DMS53 treated with DMSO at 0.1 percent for 48 hours (cell line): Measurements from ENCODE around the gene HNF4A.

Source experiments
- DNase-seq: peaks from one replicate; lab custom pipeline; 2025; ENCODE audit not compliant: unreplicated experiment; lab: John Stamatoyannopoulos, UW

HNF4A gene

DNA sequence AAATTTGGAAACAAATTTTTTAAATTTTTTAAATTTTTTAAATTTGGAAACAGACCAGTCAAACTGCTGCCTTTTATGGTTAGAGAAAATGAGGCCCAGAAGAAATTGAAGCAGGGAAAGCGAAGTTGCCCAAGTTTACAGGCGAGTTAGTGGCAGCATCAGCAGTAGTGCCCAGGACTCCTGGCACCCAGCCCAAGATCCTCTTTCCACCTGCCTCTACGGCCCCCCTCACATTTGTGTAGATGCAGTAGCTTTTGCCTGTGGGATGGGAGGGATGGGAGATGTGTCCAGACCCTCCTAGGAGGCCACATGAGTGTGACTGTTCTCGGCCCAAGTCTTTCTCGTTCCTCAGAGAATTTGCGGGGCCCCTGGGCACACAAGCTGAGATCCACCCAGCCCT, 49.8 kb downstream of the HNF4A start:
- DNase-seq = no peak

DNA sequence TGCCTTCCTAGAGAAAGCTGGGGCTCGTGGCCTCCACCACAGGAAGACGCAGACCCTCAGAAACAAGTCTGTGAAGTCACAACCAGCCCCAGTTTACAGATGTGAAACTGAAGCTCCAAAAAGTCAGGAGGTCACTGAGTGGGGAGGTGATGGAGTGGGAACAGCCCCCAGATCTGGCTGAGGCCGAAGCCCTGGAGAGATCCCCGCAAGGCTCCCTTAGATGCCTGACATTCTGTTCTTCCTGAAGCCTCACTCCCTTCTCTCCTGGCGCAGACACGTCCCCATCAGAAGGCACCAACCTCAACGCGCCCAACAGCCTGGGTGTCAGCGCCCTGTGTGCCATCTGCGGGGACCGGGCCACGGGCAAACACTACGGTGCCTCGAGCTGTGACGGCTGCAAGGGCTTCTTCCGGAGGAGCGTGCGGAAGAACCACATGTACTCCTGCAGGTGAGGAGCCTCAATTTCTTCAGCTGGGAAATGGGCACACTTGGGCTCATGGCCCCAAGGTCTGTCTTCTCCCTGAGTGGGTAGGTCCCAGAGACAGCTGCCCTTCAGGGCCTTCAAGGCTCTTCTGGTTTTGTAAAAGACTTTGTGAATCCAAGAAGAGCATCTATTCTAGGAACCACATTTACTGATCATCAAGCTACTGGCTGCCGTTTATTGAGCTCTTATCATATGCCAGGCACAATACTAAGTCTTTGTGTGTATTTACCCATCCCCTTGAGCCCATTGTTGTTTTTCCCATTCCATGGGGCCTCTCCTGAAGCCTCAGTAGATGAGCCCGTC, 50.5 kb downstream of the HNF4A start:
- no peak for DNase-seq

DNA sequence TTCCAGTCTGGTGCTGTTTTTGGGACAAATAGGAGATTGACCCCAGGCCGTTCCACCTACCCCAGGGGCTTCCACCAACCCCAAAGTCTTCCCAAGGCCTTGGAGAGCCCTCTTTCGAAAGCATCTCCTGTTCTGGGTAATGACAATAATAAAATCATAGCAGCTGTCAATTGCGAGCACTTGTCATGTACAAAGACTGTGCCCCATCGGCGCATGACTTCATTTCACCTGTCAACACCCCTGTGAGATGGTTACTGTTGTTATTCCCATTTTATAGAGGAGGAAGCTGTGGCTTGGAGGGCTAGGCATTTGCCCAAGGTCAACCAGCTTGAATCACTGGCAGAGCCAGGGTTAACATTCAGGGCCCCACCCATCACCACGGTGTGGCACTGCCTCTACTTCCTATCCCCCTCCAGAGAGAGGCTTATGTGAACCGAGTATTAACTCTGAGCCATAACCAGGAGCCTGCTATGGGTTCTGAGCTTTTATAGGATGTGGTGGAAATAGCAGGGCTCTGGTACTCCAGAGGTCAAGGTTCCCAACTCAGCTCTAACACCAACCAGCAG, 51.2 kb downstream of the HNF4A start:
- DNase-seq = no peak

DNA sequence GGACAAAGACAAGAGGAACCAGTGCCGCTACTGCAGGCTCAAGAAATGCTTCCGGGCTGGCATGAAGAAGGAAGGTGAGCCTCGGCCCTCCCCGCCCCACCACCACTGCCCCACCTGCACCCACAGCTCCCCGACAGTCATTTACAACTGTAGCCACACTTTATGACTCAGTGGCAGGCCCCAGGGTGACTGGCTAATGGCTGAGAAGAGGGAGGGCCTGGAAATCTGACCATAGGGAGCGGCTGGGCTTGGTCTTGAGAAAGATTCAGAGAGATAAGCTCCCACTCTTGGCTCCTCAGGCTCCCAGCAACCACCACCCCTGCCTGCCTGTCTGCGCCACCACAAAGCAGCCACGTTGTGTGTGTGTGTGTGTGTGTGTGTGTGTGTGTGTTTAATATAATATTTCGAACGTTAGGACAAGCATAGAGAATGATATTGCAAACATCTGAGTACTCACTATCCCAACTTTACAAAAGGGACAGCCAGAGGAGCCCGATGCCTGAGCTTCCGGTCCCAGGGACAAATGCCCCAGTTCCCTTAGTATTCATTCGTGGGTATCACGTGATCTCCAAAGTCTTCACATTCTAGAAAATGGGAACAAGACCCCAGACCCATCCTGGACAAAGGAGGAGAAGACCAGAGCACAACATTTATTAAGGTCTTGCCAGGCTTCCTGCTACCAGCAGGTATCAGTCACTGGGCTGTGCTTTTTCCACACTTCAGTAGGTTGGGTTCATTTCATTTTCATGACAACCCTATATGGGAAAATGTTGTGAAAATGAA, 52.1 kb downstream of the HNF4A start:
- DNase-seq = no peak

DNA sequence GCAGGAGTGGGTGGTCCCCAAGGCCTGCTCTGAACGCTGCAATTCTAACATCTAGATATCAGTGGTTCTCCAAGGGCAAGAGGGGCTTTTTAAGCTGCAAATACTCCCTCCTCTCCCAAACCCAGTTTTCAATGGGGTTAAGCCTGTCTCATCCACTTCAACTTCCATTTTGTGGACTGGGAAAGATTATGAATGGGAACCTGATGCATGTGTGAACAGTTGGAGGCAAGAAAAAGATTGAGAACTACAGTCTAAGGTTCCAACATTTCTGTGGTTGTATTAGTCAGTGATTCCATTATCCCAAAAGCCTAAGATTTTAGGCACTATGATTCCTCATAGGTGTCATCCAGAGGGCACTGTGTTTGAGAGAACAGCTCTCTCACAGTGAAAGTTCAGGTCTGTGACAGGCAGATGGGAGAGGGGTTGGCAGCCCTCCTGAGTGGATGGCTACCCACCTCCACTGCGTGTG, 53.7 kb downstream of the HNF4A start:
- no peak for DNase-seq

DNA sequence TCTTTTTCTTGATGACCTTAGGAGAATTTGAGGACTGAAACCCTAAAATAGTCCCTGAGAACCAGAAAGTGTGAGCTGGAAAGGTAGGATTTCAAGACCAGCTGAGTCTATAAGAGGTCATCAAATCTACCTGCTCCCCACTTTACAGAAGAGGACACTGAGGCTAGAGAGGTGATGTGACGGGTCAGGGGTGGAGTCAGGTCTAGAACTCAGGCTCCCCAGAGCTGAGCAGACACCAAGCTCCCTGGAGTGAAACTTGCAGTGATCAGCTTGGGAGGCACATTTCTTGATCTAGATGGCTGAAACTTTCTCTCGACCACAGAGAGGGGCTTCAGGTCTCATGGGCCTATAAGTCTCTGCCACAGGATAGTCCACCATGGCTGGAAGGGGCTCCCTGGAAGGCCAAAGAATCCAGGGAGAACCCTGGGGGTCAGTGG, 55.1 kb downstream of the HNF4A start:
- no peak for DNase-seq

DNA sequence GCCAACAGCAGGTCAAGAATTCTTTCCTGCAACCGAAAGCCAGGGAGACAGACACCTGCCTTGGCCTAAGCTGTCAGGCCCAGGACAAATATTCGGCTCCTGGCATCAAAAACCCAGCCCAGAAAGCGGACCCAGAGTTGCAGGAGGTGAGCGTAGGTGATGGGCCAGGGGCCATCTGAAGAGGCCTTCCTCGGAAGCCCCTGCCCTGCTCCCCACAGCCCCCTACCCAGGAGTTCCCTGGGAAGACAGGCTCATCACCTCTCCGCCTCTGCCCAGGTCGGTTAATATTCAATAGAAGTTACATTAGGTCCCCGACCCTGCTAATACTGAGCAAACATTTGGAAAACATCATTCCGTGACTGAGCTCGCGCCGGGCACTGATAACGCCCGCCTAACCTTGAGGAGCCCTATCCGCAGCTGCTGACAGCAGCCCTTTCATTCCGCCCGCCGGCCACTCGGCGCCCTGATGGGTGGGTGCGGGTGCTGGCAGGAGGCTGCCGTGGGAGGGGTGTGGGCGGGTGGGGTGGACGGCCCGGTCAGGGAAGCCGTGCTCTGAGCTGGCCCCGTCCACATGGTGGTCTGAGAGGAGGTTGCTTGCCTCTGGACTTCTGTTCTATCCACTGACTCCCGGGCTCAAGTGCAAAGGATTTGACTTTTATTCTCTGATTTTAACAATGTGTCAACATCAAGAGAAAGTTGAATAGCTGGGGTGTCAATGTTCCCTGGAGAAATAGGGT, 55.7 kb downstream of the HNF4A start:
- no peak for DNase-seq

DNA sequence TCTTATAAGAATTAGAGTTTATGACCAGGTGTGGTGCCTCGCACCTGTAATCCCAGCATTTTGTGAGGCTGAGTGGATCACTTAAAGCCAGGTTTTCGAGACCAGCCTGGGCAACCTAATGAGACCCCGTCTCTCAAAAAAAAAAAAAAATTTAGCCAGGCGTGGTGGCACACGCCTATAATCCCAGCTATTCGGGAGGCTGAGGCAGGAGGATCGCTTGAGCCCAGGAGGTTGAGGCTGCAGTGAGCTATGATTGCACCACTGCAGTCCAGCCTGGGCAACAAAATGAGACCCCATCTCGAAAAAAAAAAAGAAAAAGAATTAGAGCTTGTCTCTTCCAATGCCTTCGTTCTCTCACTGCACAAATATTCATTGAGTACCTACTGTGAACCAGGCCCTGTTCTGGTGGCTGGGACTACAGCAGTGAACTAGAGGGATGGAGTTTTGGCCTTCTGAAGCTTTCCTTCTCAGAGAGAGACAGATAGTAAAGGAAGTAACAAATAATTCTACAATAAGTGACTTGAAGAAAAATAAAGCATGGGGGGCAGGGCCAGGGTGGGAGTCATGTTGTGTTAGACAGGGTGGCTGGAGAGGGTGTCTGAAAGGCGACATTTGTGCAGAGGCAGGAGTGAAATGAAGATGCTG, 56.4 kb downstream of the HNF4A start:
- DNase-seq = no peak

DNA sequence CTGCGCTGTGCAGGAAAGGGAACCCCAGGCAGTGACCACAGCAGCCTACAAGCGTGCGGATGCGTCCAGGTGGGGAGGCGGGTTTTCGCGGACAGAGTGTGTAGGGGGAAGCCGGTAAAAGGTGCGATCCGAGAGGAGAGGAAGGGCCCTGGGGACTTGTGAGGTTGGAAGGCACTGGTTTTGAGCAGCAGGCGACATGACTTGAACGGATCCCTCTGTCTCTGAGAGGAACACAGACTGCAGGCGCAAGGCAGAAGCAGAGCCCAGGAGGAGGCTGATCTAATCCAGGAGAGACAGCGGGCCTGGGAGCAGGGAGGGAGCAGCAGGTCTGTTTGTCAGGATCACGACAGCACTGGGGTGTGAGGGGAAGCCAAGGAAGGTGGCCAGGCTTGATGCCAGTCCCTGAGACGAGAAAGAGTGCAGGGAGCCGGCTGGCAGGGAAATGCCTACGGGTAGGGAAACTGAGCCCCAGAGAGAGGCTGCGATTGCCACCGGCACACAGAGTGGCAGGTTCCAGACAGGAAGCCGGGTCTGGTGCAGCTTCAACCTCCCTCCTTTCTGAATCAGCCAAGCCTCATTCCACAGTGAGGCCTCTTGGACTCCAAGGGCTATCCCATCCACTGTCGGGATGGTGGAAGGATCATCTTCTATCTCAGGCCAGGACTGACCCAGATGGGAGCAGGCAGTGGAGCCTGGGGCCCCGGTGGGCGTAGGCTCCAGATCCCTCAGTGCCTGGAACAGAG, 57.1 kb downstream of the HNF4A start:
- no peak for DNase-seq

DNA sequence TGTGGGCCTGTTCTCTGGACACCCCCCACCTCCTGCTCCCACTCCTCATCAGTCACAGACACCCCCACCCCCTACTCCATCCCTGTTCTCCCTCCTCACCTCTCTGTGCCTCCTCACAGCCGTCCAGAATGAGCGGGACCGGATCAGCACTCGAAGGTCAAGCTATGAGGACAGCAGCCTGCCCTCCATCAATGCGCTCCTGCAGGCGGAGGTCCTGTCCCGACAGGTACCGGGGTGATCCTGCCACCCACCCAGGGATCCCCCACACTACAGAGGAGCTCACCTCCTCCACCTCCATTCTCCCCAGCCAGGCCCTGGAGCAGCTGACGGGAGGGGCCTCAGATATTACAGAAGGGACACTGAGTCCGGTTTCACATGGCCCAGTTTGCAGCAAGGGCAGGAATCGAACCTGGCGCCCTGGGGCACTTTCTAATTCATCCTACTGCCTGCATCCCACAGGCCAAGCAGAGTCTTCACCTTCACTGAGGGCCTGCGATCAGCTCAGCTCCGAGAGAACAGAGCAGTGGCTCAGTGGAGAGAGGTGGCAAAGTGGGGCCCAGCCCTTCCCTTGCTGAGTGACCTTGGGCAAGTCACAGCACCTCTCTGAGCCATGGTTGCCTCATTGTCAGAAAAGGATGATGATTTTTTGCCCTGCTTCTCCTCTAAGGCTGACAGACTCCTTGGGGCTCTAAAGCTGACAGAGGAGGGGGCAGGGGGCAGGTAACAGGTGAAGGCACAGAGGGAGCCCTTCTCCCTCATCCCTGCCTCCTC, 58.3 kb downstream of the HNF4A start:
- DNase-seq = no peak

DNA sequence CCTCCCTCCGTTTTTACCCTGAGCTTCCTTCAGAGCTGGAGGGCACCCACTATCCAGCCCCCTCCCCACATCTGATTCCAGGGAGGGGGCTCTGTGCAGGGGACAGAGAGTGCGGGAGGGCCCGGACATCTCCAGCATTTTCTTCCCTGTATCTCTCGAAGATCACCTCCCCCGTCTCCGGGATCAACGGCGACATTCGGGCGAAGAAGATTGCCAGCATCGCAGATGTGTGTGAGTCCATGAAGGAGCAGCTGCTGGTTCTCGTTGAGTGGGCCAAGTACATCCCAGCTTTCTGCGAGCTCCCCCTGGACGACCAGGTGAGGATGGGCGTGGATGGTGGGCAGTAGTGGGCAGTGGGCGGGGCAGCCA, 58.8 kb downstream of the HNF4A start:
- no peak for DNase-seq

DNA sequence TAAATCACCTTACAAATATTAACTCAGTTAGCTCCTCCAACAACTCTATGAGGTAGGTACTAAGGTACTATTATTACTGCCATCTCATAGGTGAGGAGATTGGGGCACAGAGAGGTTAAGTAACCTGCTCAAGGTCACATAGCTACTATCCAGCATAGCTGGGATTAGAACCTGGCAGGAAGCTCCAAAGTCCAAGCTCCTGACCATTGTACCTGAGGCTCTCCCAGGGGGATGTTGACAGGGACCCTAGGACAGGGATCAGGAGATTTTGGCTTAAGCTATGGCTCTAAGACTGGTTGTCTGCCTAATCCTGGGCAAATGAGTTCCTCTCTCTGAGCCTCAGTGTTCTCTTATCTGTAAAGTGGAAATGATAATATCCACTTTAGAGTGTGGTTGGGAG, 59.3 kb downstream of the HNF4A start:
- DNase-seq = no peak

DNA sequence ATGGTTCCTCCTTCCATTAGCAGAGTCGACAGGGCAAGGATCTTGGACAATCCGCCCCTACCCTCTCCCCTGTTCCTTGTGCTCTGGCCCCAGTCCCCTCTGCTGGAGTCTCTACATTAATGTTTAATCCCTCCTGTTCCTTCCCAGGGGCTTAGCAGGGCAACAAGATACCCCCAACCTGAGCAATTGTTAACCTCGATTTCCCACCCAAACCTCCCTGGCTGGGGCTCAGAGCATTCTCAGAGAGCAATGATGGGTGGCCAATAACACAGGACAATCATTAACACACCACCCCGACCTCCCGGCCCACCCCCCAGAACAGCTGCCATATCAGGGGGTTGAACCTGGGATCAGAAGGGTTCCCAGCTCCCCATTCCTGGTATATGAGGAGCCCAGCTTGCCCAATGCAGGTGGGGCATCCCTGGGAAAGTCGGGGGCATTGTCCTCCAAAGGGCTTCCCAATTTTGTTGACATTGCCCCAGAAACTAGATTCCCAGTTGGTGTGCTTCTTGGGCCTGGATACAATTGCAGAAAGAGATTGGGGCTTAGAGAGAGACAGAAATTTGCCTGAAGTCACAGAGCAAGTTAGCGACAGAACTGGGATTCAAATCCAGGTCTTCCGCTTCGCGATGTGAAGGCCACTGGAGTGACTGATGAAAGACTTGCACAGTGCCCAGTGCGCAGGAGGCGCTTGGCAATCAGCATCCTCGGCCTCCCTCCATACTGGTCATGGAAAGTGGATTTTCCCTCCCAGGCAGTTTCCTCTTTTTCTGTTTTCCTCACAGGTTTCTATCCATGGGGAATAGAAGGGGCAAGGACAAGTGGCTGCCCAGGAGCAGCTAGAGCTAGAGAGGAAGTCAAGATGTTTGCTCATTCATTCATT, 60.6 kb downstream of the HNF4A start:
- DNase-seq = no peak

DNA sequence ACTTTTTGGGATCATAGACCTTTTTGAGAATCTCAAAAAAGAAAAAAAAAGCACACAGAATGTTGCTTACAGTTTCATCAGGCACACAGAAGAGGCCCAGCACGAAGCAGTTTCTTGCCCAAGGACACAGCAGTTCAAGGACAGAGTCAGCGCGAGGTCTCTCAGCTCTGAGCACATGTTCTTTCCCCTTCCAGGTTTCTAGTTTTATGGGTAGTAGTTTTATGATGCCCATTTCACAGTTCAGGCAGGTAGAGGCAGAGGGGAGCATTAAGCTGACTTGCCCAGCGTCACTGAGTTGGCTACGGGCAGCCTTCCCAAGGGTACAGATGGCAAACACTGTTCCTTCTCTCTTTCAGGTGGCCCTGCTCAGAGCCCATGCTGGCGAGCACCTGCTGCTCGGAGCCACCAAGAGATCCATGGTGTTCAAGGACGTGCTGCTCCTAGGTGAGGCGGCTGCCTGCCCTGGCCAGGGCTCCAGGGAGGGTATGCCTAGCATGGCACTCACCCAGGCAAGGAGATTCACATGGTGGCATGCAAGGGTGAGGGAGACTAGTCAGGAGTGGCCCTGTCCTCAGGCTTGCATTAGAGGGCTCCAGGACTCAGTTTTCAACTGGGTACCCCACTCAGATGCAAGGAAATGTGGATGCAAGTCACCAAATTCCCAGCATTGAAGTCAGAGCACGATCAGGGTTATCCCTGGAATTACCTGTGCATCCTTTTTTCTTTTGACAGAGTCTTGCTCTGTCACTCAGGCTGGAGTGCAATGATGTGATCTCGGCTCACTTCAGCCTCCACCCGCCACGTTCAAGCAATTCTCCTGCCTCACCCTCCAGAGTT, 62.8 kb downstream of the HNF4A start:
- no peak for DNase-seq

DNA sequence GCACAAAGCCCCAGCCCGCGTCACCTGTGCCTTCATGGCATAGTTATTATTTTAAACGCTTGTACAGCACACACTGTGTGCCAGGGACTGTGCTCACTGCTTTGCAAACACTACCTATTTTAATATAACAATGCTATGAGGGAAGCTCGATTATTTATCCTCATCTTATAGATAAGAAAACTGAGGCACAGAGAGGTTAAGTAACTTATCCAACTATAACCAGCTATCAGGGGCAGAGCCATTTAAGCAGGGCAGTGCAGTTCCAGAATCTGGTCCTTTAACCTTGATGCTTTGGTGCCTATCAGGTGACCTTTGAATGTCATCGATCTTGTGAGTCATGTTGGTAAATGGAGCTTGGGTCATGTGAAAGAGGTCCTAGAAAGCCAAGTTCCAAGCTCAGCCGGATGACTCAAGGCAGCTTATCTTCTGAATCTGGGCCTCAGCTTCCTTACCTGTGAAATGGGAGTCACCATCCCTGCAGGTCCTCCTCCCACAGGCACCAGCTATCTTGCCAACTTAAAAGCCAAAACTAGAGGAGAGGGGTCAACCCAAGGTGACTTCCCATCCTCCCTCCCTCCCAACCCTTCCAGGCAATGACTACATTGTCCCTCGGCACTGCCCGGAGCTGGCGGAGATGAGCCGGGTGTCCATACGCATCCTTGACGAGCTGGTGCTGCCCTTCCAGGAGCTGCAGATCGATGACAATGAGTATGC, 63.8 kb downstream of the HNF4A start:
- no peak for DNase-seq

DNA sequence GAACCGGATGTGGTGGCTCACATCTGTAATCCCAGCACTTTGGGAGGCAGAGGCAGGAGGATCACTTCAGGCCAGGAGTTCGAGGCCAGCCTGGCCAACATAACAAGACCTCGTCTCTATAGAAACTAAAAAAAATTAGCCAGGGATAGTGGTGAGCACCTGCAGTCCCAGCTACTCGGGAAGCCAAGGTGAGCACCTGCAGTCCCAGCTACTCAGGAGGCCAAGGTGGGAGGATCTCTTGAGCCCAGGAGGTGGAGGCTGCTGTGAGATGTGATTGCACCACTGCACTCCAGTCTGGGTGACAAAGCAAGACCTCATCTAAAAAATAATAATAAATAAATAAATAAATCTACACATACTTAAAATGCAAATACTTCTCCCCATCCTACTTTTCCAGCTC, 65.0 kb downstream of the HNF4A start:
- no peak for DNase-seq

DNA sequence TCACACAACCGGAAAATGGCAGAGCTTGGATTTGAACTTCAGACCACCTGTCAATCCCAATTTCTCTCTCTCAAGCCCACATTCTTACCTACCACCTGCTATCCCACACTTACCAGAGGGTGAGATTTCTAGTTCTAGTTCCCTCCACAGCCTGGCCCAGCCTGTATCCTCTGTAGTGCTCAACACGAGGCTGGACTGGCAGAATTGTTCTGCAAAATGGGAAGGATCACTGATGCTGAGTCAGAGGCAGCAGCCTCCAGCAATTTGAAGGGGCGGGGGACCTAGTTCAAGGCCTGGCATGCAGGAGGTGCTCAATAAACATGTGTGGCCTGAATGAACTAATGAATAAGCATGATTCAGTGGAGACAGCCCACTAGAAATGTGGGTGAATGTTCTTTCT, 66.6 kb downstream of the HNF4A start:
- DNase-seq = no peak
